Measurements from ENCODE around the gene CEP350.

The CEP350 gene

DNA sequence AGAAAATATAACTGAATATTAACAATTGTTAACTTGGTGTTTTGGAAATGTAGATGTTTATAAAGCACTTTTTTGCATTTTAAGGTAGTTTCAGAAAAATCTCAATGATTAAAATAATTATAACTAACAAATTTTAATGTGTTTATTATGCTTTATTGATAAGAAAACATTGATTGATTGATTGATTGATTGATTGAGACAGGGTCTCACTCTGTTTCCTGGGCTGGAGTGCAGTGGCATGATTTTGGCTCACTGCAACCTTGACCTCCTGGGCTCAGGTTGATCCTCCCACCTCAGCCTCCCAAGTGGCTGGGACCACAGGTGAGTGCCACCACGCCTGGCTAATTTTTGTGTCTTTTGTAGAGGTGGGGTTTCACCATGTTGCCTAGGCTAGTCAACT, 106.4 kb downstream of the CEP350 start:
- no peaks in the 10 kb centered on the region for H3K27me3 ChIP-seq (replicated peaks; ENCODE audit: control insufficient read depth, insufficient read depth, low read length)
- peaks cover 10% of the 10 kb centered on the region for H3K36me3 ChIP-seq (ENCODE audit: control insufficient read depth, insufficient read depth, low read length)
- H3K4me3 ChIP-seq (replicated peaks; ENCODE audit: low read depth, low read length): no peak overlapping the region
- DNase-seq (ENCODE audit: extremely low read depth, insufficient read length): no peak
- TF ChIP-seq, protein P1, sequence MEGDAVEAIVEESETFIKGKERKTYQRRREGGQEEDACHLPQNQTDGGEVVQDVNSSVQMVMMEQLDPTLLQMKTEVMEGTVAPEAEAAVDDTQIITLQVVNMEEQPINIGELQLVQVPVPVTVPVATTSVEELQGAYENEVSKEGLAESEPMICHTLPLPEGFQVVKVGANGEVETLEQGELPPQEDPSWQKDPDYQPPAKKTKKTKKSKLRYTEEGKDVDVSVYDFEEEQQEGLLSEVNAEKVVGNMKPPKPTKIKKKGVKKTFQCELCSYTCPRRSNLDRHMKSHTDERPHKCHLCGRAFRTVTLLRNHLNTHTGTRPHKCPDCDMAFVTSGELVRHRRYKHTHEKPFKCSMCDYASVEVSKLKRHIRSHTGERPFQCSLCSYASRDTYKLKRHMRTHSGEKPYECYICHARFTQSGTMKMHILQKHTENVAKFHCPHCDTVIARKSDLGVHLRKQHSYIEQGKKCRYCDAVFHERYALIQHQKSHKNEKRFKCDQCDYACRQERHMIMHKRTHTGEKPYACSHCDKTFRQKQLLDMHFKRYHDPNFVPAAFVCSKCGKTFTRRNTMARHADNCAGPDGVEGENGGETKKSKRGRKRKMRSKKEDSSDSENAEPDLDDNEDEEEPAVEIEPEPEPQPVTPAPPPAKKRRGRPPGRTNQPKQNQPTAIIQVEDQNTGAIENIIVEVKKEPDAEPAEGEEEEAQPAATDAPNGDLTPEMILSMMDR (IDR thresholded peaks at IDR 0.05; ENCODE audit: insufficient read depth, low read length, poor library complexity, severe bottlenecking): no peak

GRCh38 chr1:180062452-180062971, 107.9 kb downstream of the CEP350 start:
- Histone ChIP-seq H3K27me3 (replicated peaks; ENCODE audit: control insufficient read depth, insufficient read depth, low read length) (no peaks in the 10 kb centered on the region), H3K36me3 (ENCODE audit: control insufficient read depth, insufficient read depth, low read length) (peaks cover 12% of the 10 kb centered on the region), H3K4me3 (replicated peaks; ENCODE audit: low read depth, low read length) (no peak overlapping the region)
- no peak for DNase-seq (ENCODE audit: extremely low read depth, insufficient read length)
- TF ChIP-seq, protein P1 (IDR thresholded peaks at IDR 0.05; ENCODE audit: insufficient read depth, low read length, poor library complexity, severe bottlenecking): no peak

DNA sequence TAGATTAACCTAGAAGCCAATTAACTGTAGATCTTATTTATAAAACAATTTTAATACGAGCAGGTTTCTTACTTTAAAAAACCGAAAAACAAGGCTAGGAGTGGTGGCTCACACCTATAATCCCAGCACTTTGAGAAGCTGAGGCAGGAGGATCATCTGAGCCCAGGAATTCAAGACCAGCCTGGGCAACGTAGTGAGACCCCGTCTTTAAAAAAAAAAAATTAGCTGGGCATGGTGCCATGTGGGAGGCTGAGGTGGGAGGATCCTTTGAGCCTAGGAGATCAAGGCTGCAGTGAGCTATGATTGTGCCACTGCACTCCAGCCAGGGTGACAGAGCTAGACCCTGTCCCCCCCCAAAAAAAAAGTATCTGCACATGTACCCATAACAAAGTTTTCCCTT, 110.8 kb downstream of the CEP350 start:
- no peak for DNase-seq (ENCODE audit: extremely low read depth, insufficient read length)
- Histone ChIP-seq H3K36me3 (ENCODE audit: control insufficient read depth, insufficient read depth, low read length) (peaks cover 10% of the 10 kb centered on the region), H3K4me3 (replicated peaks; ENCODE audit: low read depth, low read length) (no peak overlapping the region), H3K27me3 (replicated peaks; ENCODE audit: control insufficient read depth, insufficient read depth, low read length) (no peaks in the 10 kb centered on the region)
- TF ChIP-seq, protein P1 (IDR thresholded peaks at IDR 0.05; ENCODE audit: insufficient read depth, low read length, poor library complexity, severe bottlenecking): no peak

- Histone ChIP-seq H3K4me3 (replicated peaks; ENCODE audit: low read depth, low read length) (no peak overlapping the region), H3K36me3 (ENCODE audit: control insufficient read depth, insufficient read depth, low read length) (peaks cover 10% of the 10 kb centered on the region), H3K27me3 (replicated peaks; ENCODE audit: control insufficient read depth, insufficient read depth, low read length) (no peaks in the 10 kb centered on the region)
- no peak for DNase-seq (ENCODE audit: extremely low read depth, insufficient read length)
- TF ChIP-seq, protein P1 (IDR thresholded peaks at IDR 0.05; ENCODE audit: insufficient read depth, low read length, poor library complexity, severe bottlenecking): no peak
Measured at GRCh38 chr1:180066150-180066549, 111.5 kb downstream of the CEP350 start.

- Histone ChIP-seq H3K36me3 (ENCODE audit: control insufficient read depth, insufficient read depth, low read length) (peaks cover 6% of the 10 kb centered on the region), H3K4me3 (replicated peaks; ENCODE audit: low read depth, low read length) (no peak overlapping the region), H3K27me3 (replicated peaks; ENCODE audit: control insufficient read depth, insufficient read depth, low read length) (no peaks in the 10 kb centered on the region)
- TF ChIP-seq, protein P1 (IDR thresholded peaks at IDR 0.05; ENCODE audit: insufficient read depth, low read length, poor library complexity, severe bottlenecking): no peak
- DNase-seq (ENCODE audit: extremely low read depth, insufficient read length): no peak
Measured at GRCh38 chr1:180070286-180070685, 115.7 kb downstream of the CEP350 start.

- no peak for DNase-seq (ENCODE audit: extremely low read depth, insufficient read length)
- H3K27me3 ChIP-seq (replicated peaks; ENCODE audit: control insufficient read depth, insufficient read depth, low read length): no peaks in the 10 kb centered on the region
- no peak overlapping the region for H3K4me3 ChIP-seq (replicated peaks; ENCODE audit: low read depth, low read length)
- TF ChIP-seq, protein P1 (IDR thresholded peaks at IDR 0.05; ENCODE audit: insufficient read depth, low read length, poor library complexity, severe bottlenecking): no peak
- H3K36me3 ChIP-seq (ENCODE audit: control insufficient read depth, insufficient read depth, low read length): peaks cover 1% of the 10 kb centered on the region
Measured at GRCh38 chr1:180071759-180072158, 117.1 kb downstream of the CEP350 start.
